Measurements from ENCODE around the gene CCDC190.

The CCDC190 gene

GRCh38 chr1:162849711-162850110 is 11.3 kb downstream of the CCDC190 start:
- Histone ChIP-seq H3K79me2 (ENCODE audit: insufficient read depth, low read length) (no peaks in the 10 kb centered on the region), H3K4me1 (ENCODE audit: insufficient read depth, low read length) (no peaks in the 10 kb centered on the region), H3K4me2 (ENCODE audit: insufficient read depth, low read length) (no peak overlapping the region), H2AFZ (ENCODE audit: low read depth, low read length) (no peak overlapping the region), H4K20me1 (ENCODE audit: insufficient read depth, low read length) (no peaks in the 10 kb centered on the region), H3K27ac (ENCODE audit: low read length) (no peak overlapping the region), H3K4me3 (ENCODE audit: low read depth in 1 of 2, low read length in 2 of 2) (no peak overlapping the region), H3K9ac (ENCODE audit: low read depth, low read length) (no peak overlapping the region), H3K9me3 (ENCODE audit: insufficient read depth, low read length, severe bottlenecking) (no peaks in the 10 kb centered on the region), H3K27me3 (ENCODE audit: insufficient read depth, low read length, poor library complexity) (no peaks in the 10 kb centered on the region), H3K36me3 (ENCODE audit: insufficient read depth, low read length) (no peaks in the 10 kb centered on the region)
- TF ChIP-seq EZH2 (IDR thresholded peaks at IDR 0.05; ENCODE audit: borderline replicate concordance, low read depth, low read length, severe bottlenecking) (no peak), CTCF (IDR thresholded peaks at IDR 0.05; ENCODE audit: borderline replicate concordance, extremely low read depth, low read length, poor library complexity, severe bottlenecking) (no peak)
- DNase-seq = no peak
- ATAC-seq (ENCODE audit: insufficient read depth, low read depth) = no peak

GRCh38 chr1:162847839-162848453 is 13.0 kb downstream of the CCDC190 start:
- H3K27me3 ChIP-seq (ENCODE audit: insufficient read depth, low read length, poor library complexity) = no peaks in the 10 kb centered on the region
- no peak overlapping the region for H3K27ac ChIP-seq (ENCODE audit: low read length)
- H4K20me1 ChIP-seq (ENCODE audit: insufficient read depth, low read length) = no peaks in the 10 kb centered on the region
- no peak overlapping the region for H3K4me2 ChIP-seq (ENCODE audit: insufficient read depth, low read length)
- H3K9ac ChIP-seq (ENCODE audit: low read depth, low read length) = no peak overlapping the region
- H2AFZ ChIP-seq (ENCODE audit: low read depth, low read length) = no peak overlapping the region
- H3K4me3 ChIP-seq (ENCODE audit: low read depth in 1 of 2, low read length in 2 of 2) = no peak overlapping the region
- no peaks in the 10 kb centered on the region for H3K9me3 ChIP-seq (ENCODE audit: insufficient read depth, low read length, severe bottlenecking)
- H3K36me3 ChIP-seq (ENCODE audit: insufficient read depth, low read length) = no peaks in the 10 kb centered on the region
- peak; percentile 63; the same call in 2 of the 3 replicates for ATAC-seq (ENCODE audit: insufficient read depth, low read depth)
- H3K4me1 ChIP-seq (ENCODE audit: insufficient read depth, low read length) = no peaks in the 10 kb centered on the region
- H3K79me2 ChIP-seq (ENCODE audit: insufficient read depth, low read length) = no peaks in the 10 kb centered on the region
- peak; percentile 73 for DNase-seq
- no peak for TF ChIP-seq EZH2 (IDR thresholded peaks at IDR 0.05; ENCODE audit: borderline replicate concordance, low read depth, low read length, severe bottlenecking)
- TF ChIP-seq CTCF (IDR thresholded peaks at IDR 0.05; ENCODE audit: borderline replicate concordance, extremely low read depth, low read length, poor library complexity, severe bottlenecking) = peak; percentile 90

GRCh38 chr1:162846256-162847212 is 14.4 kb downstream of the CCDC190 start:
- TF ChIP-seq CTCF (IDR thresholded peaks at IDR 0.05; ENCODE audit: borderline replicate concordance, extremely low read depth, low read length, poor library complexity, severe bottlenecking) (no peak), EZH2 (IDR thresholded peaks at IDR 0.05; ENCODE audit: borderline replicate concordance, low read depth, low read length, severe bottlenecking) (no peak)
- DNase-seq = no peak
- Histone ChIP-seq H3K27ac (ENCODE audit: low read length) (no peak overlapping the region), H3K36me3 (ENCODE audit: insufficient read depth, low read length) (no peaks in the 10 kb centered on the region), H3K9me3 (ENCODE audit: insufficient read depth, low read length, severe bottlenecking) (no peaks in the 10 kb centered on the region), H3K27me3 (ENCODE audit: insufficient read depth, low read length, poor library complexity) (no peaks in the 10 kb centered on the region), H3K4me3 (ENCODE audit: low read depth in 1 of 2, low read length in 2 of 2) (no peak overlapping the region), H4K20me1 (ENCODE audit: insufficient read depth, low read length) (no peaks in the 10 kb centered on the region), H3K79me2 (ENCODE audit: insufficient read depth, low read length) (no peaks in the 10 kb centered on the region), H3K4me1 (ENCODE audit: insufficient read depth, low read length) (no peaks in the 10 kb centered on the region), H3K9ac (ENCODE audit: low read depth, low read length) (no peak overlapping the region), H2AFZ (ENCODE audit: low read depth, low read length) (no peak overlapping the region), H3K4me2 (ENCODE audit: insufficient read depth, low read length) (no peak overlapping the region)
- ATAC-seq (ENCODE audit: insufficient read depth, low read depth) = no peak
